Activated CD4-positive, CD25-positive, alpha-beta regulatory T cell treated with anti-CD3 and anti-CD28 coated beads, Interleukin-2, amount 50 U/mL, for 16 hours (primary cell): ENCODE data around the gene RACGAP1.
"Not testable (repeated sequence)": the region's sequence is repeated elsewhere in the genome, so short reads cannot be mapped to it uniquely, and the experiment has no call there.

Source experiments
- DNase-seq: peaks from one replicate; pipeline ENCODE4 v3.0.0-alpha.2; 2020; ENCODE audit warnings: low read depth, low spot score

Gene RACGAP1

DNA sequence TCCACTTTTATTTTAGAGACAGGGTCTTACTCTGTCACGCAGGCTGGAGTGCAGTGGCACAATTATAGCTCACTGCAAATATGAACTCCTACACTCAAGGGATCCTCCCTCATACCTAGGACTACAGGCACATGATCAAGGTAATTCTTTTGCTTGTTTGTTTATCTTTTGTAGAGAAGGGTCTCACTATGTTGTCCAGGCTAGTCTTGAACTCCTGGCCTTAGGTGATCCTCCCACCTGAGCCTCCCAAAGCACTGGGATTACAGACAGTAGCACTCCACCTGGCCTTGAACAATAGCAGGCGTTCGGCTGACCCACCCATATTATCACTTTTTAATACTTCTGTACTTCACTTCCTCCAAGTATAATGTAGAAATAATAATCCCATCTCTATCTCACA is 1.4 kb upstream of the RACGAP1 start:
- DNase-seq, result no peak

GRCh38 chr12:50024805-50025186 is 498 bp downstream of the RACGAP1 start:
- no peak for DNase-seq

DNA sequence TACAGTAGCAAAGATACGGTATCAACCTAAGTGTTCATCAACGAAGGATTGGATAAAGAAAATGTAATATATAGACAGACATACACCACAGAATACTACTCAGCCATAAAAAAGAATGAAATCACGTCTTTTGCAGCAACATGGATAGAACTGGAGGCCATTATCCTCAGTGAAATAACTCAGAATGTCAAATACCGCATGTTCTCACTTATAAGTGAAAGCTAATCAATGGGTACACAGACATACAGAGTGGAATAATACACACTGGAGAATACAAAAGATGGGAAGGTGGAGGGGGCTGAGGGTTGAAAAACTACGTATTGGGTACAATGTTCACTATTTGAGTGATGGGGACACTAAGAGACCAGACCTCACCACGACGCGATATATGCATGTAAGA is 1.1 kb downstream of the RACGAP1 start:
- no peak for DNase-seq

GRCh38 chr12:50022903-50023302 is 2.4 kb downstream of the RACGAP1 start:
- no peak for DNase-seq

GRCh38 chr12:50021031-50021430 is 4.3 kb downstream of the RACGAP1 start:
- no peak for DNase-seq

DNA sequence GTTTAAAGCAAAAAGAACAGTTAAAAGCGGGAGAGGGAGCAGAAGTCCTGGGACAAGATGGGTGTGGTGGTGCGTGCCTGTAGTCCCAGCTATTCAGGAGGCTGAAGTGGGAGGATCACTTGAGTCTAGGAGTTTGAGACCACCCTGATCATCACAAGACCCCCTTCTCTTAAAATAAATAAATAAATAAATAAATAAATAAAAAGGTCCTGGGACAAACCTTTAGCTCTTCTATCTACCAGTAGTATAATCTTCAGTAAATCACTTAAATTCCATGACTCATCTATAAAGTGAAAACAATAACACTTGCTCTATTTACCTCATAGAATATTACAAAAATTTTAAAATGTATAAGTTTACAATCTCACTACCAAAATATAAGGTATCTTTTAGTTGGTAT is 5.8 kb downstream of the RACGAP1 start:
- no peak for DNase-seq

DNA sequence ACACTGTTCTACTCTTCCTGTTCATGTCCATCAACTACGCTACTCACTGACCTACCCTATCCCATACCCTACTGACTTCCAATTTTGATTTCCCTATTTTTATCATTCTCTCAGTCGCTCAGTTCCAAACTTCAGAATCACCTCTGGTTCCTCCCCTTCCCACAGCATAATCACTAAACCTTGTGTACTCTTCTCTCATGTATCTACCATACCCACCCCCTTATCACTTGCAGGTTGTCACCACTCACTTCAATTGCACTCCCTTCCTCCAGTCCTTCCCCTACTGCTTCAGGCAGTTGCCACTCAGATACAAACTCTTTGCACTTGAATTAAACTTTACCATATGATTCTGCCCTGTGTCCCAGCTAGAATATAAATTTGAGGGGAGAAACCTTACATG is 6.3 kb downstream of the RACGAP1 start:
- DNase-seq, result no peak

DNA sequence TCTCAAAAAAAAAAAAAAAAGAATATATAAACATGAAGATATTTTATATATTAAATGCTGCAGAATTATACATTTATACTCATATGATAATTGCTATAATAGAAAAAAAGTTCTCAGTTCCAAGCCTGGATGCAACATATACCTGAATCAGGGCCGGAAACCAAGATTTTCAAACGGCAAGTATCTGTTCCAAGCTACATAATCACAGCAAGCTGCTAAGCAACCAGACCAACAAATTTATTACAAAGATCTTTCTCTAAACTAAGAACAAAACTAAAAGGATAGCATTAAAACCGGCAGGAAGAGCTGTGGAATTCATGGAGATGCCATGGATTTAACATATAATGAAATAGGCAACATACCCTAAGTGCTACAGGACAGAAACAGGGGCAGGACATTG is 7.1 kb downstream of the RACGAP1 start:
- no peak for DNase-seq

DNA sequence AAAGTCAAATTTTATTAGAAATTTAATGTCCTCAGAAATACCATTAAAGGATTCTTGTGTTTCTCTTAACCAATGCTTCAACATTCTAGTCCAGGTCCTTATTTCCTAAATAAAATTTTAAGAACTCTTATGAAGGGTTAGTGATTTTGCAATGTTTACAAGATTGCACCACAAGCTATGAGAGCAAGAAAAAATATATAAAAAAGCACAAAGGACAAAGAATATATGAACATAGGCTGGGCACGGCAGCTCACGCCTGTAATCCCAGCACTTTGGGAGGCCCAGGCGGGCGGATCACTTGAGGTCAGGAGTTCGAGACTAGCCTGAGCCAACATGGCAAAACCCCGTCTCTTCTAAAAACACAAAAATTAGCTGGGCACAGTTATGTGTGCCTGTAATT is 7.7 kb downstream of the RACGAP1 start:
- DNase-seq, result no peak

DNA sequence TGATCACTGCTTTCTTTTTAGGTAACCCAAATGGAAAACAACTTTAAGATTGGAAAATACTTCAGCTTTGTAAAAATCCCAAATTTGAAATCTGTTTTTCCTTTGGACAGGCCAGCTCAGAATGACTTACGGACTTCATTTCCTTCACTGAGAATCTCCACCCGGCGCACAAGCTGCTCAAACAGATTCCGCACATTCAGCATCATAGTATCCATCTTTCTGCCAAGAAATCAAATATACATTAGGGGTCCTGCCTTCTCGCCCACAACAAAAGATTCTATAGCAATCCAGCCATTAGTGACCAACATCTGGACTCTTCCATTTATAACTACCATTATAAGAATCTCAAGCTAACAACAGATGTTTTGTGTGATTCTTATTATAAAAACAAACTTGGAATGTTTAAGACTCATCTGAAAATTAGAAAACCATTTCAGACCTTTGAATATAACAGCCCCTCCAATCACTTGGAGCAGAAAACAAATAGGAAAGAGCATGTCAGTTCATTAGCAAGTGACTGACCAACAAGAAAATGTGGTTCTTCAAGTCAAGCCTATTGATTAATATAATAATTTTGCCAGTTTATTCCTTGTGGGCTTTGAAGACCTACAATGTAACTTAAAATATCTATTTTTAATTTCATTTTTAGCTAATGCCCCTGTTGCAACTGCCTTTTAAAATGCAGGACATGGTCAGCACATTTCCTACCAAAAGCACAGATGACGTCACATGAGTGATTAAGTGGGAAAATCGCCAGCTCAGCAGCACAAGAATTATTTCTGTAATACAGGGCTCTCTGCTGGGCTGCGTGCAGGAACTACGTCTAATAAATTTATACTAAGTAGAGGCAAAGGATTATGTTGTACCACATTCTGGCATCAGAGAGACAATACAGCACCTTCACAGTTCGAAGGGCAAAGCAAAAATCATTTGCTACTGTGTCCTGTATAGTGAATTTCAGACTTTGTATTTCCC is 8.5 kb downstream of the RACGAP1 start:
- no peak for DNase-seq

GRCh38 chr12:50014342-50014741 is 11.0 kb downstream of the RACGAP1 start:
- no peak for DNase-seq

DNA sequence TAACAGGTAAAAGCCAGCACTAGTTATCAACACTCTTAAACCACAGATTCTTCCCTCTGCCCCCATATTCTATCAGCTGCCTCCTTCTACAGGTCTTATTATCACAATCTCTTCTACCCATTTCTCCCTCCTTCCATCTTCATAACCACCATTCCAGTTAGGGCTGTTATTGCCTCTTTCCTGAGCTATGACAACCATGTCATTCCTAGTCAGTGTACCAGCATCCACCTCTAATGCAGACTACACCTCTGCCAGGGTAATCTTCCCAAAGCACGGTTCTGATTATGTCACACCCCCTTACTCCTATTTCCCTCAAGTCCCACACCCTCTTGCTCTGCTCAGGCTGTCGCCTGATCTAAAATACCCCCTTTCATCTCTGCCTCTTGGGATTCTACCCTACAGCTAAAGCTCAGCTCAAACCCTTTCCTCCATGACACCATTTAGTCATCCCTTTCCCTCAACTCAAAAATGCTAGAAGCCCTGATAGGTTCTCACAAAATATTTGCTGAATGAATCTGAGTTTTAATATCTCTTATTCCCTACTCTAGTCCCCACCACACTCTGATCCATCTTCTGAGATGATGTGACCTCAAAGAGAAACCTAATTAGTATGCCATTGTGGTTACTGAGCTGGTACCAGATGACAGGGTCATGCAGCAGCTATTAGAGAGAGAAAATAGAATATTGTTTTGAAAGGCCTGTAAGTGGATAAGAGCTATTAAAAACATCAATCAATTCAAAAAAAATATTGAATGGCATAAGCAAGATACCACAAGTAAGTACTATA is 11.7 kb downstream of the RACGAP1 start:
- DNase-seq, result no peak

DNA sequence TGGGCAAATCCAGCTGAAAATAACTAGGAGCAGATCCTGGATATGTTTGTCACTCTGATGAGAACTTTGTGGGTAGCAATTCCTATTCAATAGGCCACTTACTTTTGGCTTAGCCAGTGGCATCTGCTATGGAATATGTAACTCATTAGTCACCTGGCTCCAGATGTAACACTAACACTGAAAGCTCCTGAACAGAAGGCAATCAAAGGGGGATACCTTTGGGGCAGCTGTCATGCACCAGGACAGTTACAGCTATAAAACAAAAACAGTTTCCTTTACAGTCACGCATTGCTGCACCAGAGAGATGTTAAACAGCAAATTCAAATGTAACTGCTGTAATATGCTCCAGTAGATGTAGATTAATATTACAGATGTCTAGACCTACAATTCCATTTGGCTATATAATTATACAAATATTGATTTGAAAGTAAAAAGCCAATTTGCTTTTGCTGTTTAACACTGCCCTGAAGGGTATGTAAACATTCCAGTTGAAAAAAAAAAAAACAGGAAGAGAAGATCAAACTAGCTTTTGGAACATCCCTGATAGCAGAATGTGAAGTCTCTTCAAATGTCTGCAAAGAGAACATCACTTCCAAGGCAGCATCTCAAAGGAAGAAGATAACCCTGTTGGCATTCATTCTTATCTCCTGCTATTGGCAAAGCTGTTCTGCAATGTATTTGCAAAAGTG is 18.4 kb downstream of the RACGAP1 start:
- no peak for DNase-seq

- DNase-seq, result no peak
Measured at GRCh38 chr12:50006280-50006679, 19.0 kb downstream of the RACGAP1 start.

GRCh38 chr12:50005175-50005574 is 20.1 kb downstream of the RACGAP1 start:
- no peak for DNase-seq

- no peak for DNase-seq
Measured at GRCh38 chr12:50004696-50005095, 20.6 kb downstream of the RACGAP1 start.

GRCh38 chr12:50003595-50003994 is 21.7 kb downstream of the RACGAP1 start:
- DNase-seq, result no peak

DNA sequence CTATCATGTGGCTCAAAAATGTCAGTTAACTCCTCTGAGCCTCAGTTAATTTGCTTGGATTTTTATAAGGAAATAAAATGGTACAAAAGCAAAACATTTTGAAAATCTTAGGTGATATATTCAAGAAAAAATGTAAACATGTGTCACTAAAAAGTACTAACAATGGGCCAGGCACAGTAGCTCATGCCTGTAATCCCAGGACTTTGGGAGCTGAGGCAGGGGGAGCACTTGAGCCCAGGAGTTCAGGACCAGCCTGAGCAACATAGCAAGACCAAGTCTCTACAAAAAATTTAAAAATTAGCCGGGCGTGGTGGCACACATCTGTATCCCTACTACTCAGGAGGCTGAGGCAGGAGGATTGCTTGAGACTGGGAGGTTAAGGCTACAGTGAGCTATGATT is 26.8 kb downstream of the RACGAP1 start:
- no peak for DNase-seq

GRCh38 chr12:49990273-49990672 is 35.0 kb downstream of the RACGAP1 start:
- no peak for DNase-seq

GRCh38 chr12:49989400-49989799 is 35.9 kb downstream of the RACGAP1 start:
- DNase-seq, result not testable (repeated sequence)

GRCh38 chr12:49987625-49988303 is 37.5 kb downstream of the RACGAP1 start:
- no peak for DNase-seq

DNA sequence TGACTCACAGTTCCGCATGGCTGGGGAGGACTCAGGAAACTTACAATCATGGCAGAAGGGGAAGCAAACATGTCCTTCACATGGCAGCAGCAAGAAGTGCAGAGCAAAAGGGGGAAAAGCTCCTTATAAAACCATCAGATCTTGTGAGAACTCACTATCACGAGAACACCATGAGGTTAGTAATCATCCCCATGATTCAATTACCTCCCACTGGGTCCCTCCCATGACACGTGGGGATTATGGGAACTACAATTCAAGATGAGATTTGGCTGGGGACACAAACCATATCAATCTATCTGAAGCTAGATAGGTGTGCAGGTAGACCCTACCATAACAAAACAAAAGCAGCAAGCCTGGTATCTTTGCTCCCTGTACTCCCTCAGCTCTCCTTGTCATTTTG is 38.8 kb downstream of the RACGAP1 start:
- not testable (repeated sequence) for DNase-seq
